Measurements from ENCODE around the gene GNB2.

GNB2 gene

GRCh38 chr7:100673302-100673941, at the start of gene GNB2:
Gene GNB2 (plus strand): TSS chr7:100673740. CDS start chr7:100676266, 2,526 bp downstream.
- peak; percentile 100 for DNase-seq (ENCODE audit: low read depth, low spot score)

GRCh38 chr7:100623951-100624824, 49.4 kb upstream of the GNB2 start:
- no peak for DNase-seq (ENCODE audit: low read depth, low spot score)

- no peak for DNase-seq (ENCODE audit: low read depth, low spot score)
Observed at GRCh38 chr7:100626055-100626454, 47.5 kb upstream of the GNB2 start.

GRCh38 chr7:100626530-100627237, 46.9 kb upstream of the GNB2 start:
- DNase-seq (ENCODE audit: low read depth, low spot score), result peak; percentile 44

- no peak for DNase-seq (ENCODE audit: low read depth, low spot score)
Observed at GRCh38 chr7:100627238-100627549, 46.3 kb upstream of the GNB2 start.

DNA sequence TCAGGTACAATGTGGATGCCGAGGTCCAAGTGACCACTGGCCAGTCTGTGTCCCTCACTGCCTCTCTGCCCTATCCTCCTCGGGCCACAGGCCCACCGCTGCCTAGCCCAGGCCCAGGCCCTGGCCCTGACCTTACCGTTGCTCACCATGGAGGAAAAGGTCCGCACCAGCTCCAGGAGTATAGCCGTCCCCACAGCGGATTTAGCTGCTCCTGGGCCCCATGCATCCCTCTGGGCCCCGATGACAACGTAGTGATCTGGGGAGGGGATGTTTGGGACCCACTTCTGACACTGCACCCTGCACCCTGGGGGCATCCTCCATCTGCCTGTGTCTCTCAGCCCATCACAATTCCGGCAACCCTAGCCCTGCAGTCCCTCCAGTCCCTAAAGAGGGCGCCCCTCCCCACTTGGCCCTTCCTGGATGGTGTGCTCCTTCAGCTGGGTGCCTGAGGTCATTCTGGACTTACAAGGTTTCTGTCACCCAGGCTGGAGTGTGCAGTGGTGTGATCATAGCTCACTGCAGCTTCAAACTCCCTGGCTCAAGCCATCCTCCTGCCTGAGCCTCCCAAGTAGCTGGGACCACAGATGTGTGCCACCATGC, 44.3 kb upstream of the GNB2 start:
- DNase-seq (ENCODE audit: low read depth, low spot score), result peak; percentile 94

DNA sequence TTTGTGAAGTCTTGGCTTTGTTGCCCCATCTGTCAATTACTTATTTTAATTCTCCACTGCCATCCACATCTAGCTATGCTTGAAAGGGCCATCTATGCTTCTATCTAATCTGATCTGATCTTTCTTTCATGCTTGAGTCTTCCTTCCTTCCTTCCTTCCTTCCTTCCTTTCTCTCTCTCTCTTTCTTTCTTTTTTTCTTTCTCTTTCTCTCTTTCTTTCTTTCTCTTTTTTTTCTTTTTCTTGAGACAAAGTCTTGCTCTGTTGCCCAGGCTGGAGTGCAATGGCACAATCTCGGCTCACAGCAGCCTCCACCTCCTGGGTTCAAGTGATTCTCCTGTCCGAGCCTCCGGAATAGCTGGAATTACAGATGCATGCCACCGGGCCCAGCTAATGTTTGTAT, 43.5 kb upstream of the GNB2 start:
- DNase-seq (ENCODE audit: low read depth, low spot score), result no peak

- peak; percentile 47 for DNase-seq (ENCODE audit: low read depth, low spot score)
Observed at GRCh38 chr7:100632951-100633717, 40.4 kb upstream of the GNB2 start.

- no peak for DNase-seq (ENCODE audit: low read depth, low spot score)
Observed at GRCh38 chr7:100639995-100640516, 33.5 kb upstream of the GNB2 start.

GRCh38 chr7:100640517-100641440, 32.8 kb upstream of the GNB2 start:
- no peak for DNase-seq (ENCODE audit: low read depth, low spot score)

DNA sequence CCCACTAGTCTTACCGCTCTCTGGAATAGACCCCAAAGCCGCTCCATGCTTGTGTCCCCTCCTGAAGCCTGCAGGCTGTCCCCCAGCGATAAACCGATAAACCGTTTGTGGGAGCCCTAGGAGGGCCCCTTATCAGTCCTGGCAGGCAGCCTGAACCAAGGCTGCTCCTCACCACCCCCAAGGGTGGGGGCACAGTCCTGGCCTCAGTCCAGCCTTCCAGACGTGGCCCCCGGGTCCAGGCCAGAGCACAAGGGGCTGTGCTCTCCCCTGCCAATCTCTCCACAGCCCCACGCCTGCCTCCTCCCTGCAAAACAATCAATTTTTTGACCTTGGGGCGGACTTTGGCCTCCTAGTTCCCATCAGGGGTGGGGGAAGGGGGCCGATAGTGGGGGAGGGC, 32.1 kb upstream of the GNB2 start, which contains the start of gene TFR2:
Gene TFR2, minus strand, starts transcription at position 90 of the 397 bp plus-strand sequence. Its CDS starts 43 bp downstream, at position 47.
- no peak for DNase-seq (ENCODE audit: low read depth, low spot score)

GRCh38 chr7:100641860-100642533, 31.5 kb upstream of the GNB2 start:
- no peak for DNase-seq (ENCODE audit: low read depth, low spot score)

DNA sequence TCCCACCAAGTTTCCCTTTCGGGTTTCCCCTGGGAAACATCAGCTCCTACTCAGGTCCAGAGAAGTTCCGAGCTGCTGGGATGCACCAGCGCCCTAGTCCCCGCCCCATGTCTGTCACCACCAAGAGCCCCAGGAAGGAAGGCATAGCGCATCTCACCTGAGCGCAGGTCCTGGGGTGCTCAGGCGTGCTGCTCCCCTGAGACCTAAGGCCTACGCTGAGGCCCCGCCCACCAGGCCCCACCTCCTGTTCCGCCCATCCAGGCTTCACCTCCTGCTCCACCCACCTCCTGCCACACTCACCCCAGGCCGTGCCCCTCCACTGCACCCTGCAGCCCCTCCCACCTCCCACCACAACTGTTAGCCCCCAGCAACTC, 31.0 kb upstream of the GNB2 start:
- no peak for DNase-seq (ENCODE audit: low read depth, low spot score)

DNA sequence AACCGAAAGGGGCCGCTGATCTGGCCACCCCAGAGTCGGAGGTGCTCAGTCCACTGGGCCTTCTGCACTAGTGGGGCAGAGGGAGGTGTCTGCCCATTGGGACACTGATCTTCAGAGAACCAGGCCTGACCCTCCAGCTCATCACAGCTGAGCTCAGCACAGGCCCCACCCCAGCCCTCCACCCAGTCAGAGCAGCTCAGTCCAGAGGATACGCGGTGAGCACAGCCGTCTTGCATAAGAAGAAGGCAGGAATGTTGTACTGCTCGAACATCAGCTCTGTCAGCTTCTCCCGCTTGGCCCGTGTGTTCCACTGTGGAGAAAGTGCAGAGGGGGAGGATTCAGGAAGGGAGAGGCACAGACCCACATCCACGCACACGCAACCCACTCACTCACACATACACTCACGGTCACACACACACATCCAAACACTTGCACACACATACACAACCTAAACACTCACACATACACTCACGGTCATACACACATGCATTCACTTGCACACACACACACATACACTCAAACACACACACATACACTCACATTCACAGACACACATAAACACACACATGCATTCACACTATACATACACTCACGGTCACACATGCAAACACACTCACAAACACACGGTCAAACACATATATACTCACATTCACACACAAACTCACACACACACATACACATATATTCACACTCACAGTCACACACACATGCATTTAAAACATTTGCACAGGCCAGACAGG, 23.5 kb upstream of the GNB2 start:
- DNase-seq (ENCODE audit: low read depth, low spot score), result peak; percentile 30

- DNase-seq (ENCODE audit: low read depth, low spot score), result no peak
Observed at GRCh38 chr7:100654908-100655831, 18.4 kb upstream of the GNB2 start.

- peak; percentile 90 for DNase-seq (ENCODE audit: low read depth, low spot score)
Observed at GRCh38 chr7:100655908-100656674, 17.4 kb upstream of the GNB2 start, which contains the start of gene ACTL6B. Gene ACTL6B (minus strand): TSS chr7:100656448. CDS start chr7:100656354, 94 bp downstream.
